Left ventricle myocardium inferior (tissue), 1 donor: Measurements from ENCODE around the gene SLA2. TPM values are rescaled to one million over a fixed set of nuclear protein-coding genes. Genes with fewer than 3 reads are reported as not detected.

ENCODE experiments used
- DNase-seq: peaks from one replicate; pipeline ENCODE4 v3.0.0-alpha.2; 2020
- H3K27ac ChIP-seq: fragments of 200-600 bp; replicated peaks from 2 replicates; pipeline ENCODE4 v1.8.0; 2021
- H3K27me3 ChIP-seq: fragments of 200-600 bp; 2 replicates; pipeline ENCODE4 v1.8.0; 2021; ENCODE audit warnings: low read depth
- H3K36me3 ChIP-seq: fragments of 200-600 bp; 2 replicates; pipeline ENCODE4 v1.8.0; 2021
- H3K4me1 ChIP-seq: fragments of 200-600 bp; 2 replicates; pipeline ENCODE4 v1.8.0; 2021
- H3K4me3 ChIP-seq: fragments of 200-600 bp; 2 replicates; pipeline ENCODE4 v1.8.0; 2021; ENCODE audit warnings: mild to moderate bottlenecking, moderate library complexity
- H3K9me3 ChIP-seq: fragments of 200-600 bp; replicated peaks from 2 replicates; pipeline ENCODE4 v1.8.0; 2021
- intact Hi-C: fragments of 100-400 bp; cut with micrococcal nuclease; formaldehyde crosslinking; loops from one replicate; pipeline ENCODE4 v1.11.0; 2022
- total RNA-seq: library from RNA; stranded (reverse); fragmentation: NEBNext Ultra II Directional; extraction: Animal tissue kit (Norgen Biotek cat#: 25700); gene quantifications from one replicate; pipeline ENCODE4 v1.2.1, GENCODE V29; 2021
- TF ChIP-seq, protein P1 (sequence below): fragments of 200-600 bp; IDR thresholded peaks from 2 replicates; pipeline ENCODE4 v1.8.0; 2021; ENCODE audit warnings: antibody characterized with exemption, mild to moderate bottlenecking, borderline replicate concordance
- donor health status: DM: no; HTN: yes; CAD: no; lungs with severe emphysema.

SLA2 gene
- total RNA-seq, 1 donor from 2014 or later = 0.19 TPM

DNA sequence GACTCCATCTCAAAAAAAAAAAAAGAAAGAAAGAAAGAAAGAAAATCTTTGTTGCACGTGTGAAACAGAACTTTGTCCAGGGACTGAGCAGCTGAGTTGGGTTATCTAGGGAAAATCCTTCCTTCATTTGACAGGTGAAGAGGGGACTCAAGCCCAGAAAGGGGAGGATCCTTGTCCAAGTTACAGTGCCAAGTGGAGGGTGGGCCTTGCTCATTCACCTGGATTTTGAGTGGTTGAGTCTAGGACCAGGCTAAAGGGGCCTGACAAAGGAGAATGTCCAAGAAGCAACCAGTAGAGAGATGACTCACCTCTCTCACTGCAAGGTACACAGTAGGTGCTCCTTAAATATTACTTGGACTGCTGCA, 69.9 kb downstream of the SLA2 start:
- Histone ChIP-seq H3K27me3 (no peaks in the 10 kb centered on the region), H3K27ac (peak overlapping the region; percentile 91), H3K9me3 (no peaks in the 10 kb centered on the region), H3K4me3 (no peak overlapping the region), H3K36me3 (peaks cover 23% of the 10 kb centered on the region), H3K4me1 (peaks cover 45% of the 10 kb centered on the region)
- DNase-seq = no peak
- TF ChIP-seq, protein P1, sequence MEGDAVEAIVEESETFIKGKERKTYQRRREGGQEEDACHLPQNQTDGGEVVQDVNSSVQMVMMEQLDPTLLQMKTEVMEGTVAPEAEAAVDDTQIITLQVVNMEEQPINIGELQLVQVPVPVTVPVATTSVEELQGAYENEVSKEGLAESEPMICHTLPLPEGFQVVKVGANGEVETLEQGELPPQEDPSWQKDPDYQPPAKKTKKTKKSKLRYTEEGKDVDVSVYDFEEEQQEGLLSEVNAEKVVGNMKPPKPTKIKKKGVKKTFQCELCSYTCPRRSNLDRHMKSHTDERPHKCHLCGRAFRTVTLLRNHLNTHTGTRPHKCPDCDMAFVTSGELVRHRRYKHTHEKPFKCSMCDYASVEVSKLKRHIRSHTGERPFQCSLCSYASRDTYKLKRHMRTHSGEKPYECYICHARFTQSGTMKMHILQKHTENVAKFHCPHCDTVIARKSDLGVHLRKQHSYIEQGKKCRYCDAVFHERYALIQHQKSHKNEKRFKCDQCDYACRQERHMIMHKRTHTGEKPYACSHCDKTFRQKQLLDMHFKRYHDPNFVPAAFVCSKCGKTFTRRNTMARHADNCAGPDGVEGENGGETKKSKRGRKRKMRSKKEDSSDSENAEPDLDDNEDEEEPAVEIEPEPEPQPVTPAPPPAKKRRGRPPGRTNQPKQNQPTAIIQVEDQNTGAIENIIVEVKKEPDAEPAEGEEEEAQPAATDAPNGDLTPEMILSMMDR = no peak
- intact Hi-C loops = no loop called here

DNA sequence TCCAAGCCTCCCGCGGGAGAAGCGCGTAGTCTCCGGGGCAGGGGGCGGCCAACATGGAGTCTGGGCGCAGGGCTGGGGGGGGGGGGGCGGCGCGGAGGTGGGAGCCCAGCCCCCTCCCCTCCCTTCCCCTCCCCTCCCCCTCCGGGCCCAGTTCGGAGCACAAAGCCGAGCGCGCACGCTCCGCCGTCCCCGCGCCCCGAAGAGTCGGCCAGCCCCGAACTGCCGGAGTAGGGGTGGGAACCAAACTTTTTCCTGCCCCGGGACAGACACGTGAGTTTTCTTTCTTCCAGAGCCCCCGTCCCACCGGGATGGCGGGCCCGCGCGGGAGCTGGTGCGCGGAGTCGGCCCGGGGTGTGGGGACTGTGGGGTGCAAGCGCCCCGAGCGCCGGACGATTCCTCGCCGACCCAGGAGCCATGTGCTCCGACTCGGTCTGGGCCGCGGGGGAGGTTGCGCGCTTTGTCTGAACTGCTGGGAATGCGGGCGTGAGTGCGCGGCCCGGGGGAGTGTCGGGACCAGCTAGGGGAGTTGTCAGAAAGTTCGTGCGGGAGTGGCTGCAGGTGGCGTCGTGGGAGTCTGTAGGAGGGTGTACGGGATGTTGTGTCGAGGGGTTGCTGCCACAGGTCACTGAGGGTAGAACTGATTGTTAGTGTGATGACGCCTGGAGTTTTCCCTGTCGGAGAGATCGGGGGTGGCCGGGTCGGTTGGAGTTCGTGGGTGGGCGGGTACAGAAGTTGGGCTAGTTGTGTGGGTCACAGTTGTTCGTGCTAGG, 71.4 kb downstream of the SLA2 start:
- peak overlapping the region; percentile 91 for H3K27ac ChIP-seq
- intact Hi-C loops = no loop called here
- no peaks in the 10 kb centered on the region for H3K27me3 ChIP-seq
- DNase-seq = peak; percentile 42
- H3K4me1 ChIP-seq = peaks cover 45% of the 10 kb centered on the region
- TF ChIP-seq, protein P1 = no peak
- no peaks in the 10 kb centered on the region for H3K9me3 ChIP-seq
- peaks cover 8% of the 10 kb centered on the region for H3K36me3 ChIP-seq
- peak overlapping the region; percentile 96 for H3K4me3 ChIP-seq

DNA sequence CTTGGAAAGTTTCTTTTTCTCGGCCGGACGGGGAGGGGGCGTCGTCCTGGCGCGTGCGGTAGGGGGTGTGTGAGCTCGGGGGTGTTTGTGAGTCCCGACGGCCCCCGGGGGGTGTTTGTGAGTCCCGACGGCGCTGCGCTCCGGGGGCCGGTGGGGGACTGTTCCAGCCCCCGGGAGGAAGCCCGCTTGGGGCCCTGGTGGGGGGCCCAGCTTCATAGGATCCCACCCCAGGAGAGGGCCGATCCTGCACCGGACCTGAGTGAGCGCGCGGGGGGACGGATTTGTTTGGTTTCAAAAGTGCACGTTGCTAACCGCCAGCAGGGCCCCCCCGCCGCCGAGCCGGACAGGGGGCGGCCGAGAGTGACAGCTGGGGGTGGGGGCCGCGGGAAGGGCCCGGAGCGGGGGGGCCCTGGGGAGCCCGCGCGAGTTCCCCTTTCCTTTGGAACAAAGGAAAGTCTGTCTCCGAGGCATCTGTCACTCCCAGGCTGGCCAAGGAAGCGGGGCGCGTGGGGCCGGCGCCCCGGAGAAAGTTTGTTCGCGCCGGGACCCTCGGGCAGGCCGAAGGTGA, 72.1 kb downstream of the SLA2 start:
- intact Hi-C loops = no loop called here
- TF ChIP-seq, protein P1 = no peak
- DNase-seq = peak; percentile 43

DNA sequence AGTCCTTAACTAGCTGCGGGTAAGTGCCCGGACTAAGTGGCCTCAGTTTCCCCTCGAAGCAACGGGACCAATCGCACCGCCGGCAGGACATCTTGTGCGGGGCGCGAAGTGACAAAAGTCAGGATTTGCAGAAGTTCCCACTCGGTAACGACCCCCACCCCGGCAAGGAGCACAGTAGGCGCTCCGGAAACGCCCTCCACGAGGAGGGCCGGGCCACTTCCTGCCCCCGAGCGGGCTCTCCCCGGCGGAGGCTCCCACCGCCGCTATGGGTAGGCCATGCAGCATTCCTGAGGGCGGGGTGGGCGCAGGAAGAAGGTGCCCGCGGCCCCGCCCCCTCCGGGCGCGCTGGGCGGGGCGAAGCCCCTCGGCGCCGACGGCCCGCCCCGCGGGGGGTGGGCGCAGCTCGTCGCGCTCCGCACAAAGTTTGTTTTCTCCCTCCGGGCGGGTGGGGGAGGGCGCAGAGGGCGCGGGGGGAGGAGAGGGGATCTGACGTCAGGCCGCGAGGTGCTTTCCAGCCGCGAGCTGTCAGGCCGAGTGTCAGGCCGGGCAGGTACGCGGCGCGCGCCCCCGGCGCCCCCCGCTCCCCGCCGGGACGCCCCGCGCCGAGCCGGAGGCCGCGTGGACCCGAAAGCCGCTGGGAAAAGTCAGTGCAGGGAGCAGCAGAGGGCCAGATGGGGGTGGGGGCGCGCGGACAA, 72.7 kb downstream of the SLA2 start, which contains the start of gene TGIF2:
TGIF2 (plus strand) TSS at position 495 of the 695 bp plus-strand sequence. CDS start 5,178 bp downstream, outside the sequence.
- peak; percentile 82 for DNase-seq
- Histone ChIP-seq H3K27me3 (no peaks in the 10 kb centered on the region), H3K4me3 (peak within 1 kb of the TSS; percentile 96), H3K36me3 (no peaks in the 10 kb centered on the region), H3K27ac (peak within 1 kb of the TSS; percentile 91), H3K9me3 (no peaks in the 10 kb centered on the region), H3K4me1 (peaks cover 45% of the 10 kb centered on the region)
- intact Hi-C loops = no loop called here
- TF ChIP-seq, protein P1 = no peak

More for the DNA sequence above, 72.1 kb downstream of the SLA2 start:
- Histone ChIP-seq H3K27ac (peak overlapping the region; percentile 91), H3K36me3 (peaks cover 2% of the 10 kb centered on the region), H3K4me3 (peak overlapping the region; percentile 96), H3K27me3 (no peaks in the 10 kb centered on the region), H3K9me3 (no peaks in the 10 kb centered on the region), H3K4me1 (peaks cover 45% of the 10 kb centered on the region)

DNA sequence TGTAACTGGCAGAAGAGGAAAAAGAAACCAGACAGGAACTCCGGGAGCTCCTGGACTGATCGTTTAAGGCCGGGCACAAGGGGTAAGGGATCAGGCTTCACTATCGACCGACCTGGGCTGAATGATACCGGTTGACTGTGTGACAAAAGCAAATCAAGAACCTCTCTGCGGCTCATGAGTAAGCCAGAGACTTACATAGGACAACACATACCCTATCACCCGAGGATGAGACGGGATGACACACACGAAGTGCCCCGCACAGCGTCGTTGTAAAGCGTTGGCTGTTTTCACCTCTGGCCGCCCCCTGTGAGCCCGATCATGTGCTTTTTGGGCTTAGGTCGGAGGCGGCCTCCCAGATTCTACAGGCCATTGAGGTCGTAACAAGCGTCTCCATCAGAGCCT, 73.3 kb downstream of the SLA2 start:
- TF ChIP-seq, protein P1 = no peak
- Histone ChIP-seq H3K27ac (peak overlapping the region; percentile 91), H3K9me3 (no peaks in the 10 kb centered on the region), H3K36me3 (no peaks in the 10 kb centered on the region), H3K4me3 (peak overlapping the region; percentile 96), H3K27me3 (no peaks in the 10 kb centered on the region), H3K4me1 (peaks cover 45% of the 10 kb centered on the region)
- DNase-seq = no peak
- intact Hi-C loops = no loop called here
